ENCODE data around the gene ACP2. TPM values are rescaled to one million over a fixed set of nuclear protein-coding genes. Genes with fewer than 3 reads are reported as not detected.

ACP2 gene
- total and polyA plus RNA-seq, 10 of the 15 experiments (the other 5 are each of a cell fraction or from before 2014, with no cell fraction given), result 0.98 to 11.7 (median 7.4) TPM

DNA sequence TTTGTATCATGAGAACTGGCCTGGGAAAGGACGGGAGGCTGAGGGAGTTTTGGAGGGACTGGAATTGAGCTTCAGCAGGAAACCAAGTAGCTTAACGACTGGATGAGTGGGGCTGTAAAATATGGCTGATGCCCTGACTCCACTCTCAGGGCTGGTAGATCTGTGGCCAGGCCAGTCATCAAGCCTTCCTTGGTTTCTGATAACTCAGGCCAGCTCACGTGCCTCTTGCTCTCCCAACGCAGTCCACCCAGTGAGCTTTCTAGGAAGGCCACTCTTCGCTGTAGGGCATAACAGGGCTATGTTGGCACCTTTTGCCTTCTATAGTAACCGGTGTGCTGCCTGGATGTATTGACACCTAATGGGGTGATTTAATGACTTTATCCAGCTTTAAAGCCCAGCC, 15.5 kb upstream of the ACP2 start (continued):
- TF ChIP-seq ZNF687 (IDR thresholded peaks at IDR 0.05), result no peak

DNA sequence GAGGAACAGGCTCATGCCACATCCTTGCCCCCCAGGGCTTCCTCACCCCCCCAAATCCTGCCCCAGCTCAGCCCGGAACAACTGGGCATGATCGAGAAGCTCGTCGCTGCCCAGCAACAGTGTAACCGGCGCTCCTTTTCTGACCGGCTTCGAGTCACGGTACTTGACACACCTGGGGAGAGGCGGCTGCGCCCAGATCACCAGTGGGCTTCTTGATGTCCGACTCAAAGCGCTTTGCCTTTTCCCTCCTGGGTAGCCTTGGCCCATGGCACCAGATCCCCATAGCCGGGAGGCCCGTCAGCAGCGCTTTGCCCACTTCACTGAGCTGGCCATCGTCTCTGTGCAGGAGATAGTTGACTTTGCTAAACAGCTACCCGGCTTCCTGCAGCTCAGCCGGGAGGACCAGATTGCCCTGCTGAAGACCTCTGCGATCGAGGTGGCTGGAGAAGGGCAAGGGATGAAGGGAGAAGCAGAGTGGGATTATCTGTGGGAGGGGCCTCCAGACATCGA, 12.7 kb upstream of the ACP2 start:
- no peak overlapping the region for H2AFZ ChIP-seq (ENCODE audit: control insufficient read depth, low read depth, low read length)
- no peaks in the 10 kb centered on the region for H3K27me3 ChIP-seq (replicated peaks in 1 of 2; ENCODE audit: control insufficient read depth in 2 of 2, insufficient read depth in 2 of 2, low read length in 1 of 2)
- ATAC-seq (no peak), DNase-seq (ENCODE audit: low read depth, low spot score) (no peak), FAIRE-seq (no peak)
- in situ Hi-C loops (cut with MboI), result no loop called here
- ChIA-PET SMC1A (ENCODE audit: uncharacterized antibody, unreplicated experiment) (interaction anchor here (1.4 to 3.2 kb wide), 2 partner anchors 12 to 83 kb away, joined by 3 to 17 read pairs; partner anchors contain the start of gene ACP2), POLR2A (no interaction called here), RAD21 (ENCODE audit: unreplicated experiment) (interaction anchor here (3.2 kb wide), 1 partner anchor 83 kb away, joined by 29 read pairs; the partner anchor contains the start of gene ARFGAP2), CTCF (interaction anchor here (1.2 to 3.6 kb wide), 2 partner anchors 45 to 81 kb away, joined by 3 to 33 read pairs; partner anchors contain the start of gene DDB2)
- H3K36me3 ChIP-seq (ENCODE audit: control insufficient read depth in 2 of 2, insufficient read depth in 2 of 2, low read length in 1 of 2), result no peaks in the 10 kb centered on the region
- H3K4me3 ChIP-seq, result no peak overlapping the region
- no peaks in the 10 kb centered on the region for H3K79me2 ChIP-seq (ENCODE audit: control insufficient read depth, insufficient read depth, low read length)
- no peak overlapping the region for H3K4me2 ChIP-seq (ENCODE audit: control insufficient read depth, insufficient read depth)
- H3K27ac ChIP-seq (ENCODE audit: control insufficient read depth, insufficient read depth), result no peak overlapping the region
- 88% methylated on average over 22 of the region's 22 CpGs for WGBS (ENCODE audit: insufficient coverage, insufficient replicate concordance, low lambda C conversion rate, missing lambda C conversion rate)
- no peak overlapping the region for H3K9ac ChIP-seq (ENCODE audit: control insufficient read depth, insufficient read depth, low read length)
- BruUV-seq (replicated peaks), result no TSS peak
- H3K9me3 ChIP-seq (replicated peaks; ENCODE audit: control insufficient read depth, insufficient read depth, low read length), result no peaks in the 10 kb centered on the region
- intact Hi-C loops (cut with micrococcal nuclease; ENCODE audit: unreplicated experiment), result no loop called here
- no peaks in the 10 kb centered on the region for H4K20me1 ChIP-seq (ENCODE audit: control insufficient read depth, insufficient read depth)
- peaks cover 10% of the 10 kb centered on the region for H3K4me1 ChIP-seq (ENCODE audit: control insufficient read depth, insufficient read depth, low read length)
- TF ChIP-seq, protein P1, sequence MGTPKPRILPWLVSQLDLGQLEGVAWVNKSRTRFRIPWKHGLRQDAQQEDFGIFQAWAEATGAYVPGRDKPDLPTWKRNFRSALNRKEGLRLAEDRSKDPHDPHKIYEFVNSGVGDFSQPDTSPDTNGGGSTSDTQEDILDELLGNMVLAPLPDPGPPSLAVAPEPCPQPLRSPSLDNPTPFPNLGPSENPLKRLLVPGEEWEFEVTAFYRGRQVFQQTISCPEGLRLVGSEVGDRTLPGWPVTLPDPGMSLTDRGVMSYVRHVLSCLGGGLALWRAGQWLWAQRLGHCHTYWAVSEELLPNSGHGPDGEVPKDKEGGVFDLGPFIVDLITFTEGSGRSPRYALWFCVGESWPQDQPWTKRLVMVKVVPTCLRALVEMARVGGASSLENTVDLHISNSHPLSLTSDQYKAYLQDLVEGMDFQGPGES (IDR thresholded peaks at IDR 0.05), result no peak
- TF ChIP-seq PKNOX1 (IDR thresholded peaks at IDR 0.05) (no peak), MXI1 (IDR thresholded peaks at IDR 0.05; ENCODE audit: low read depth, low read length) (no peak), NR2C1 (IDR thresholded peaks at IDR 0.05) (no peak), ZBTB11 (CRISPR knock-in tag; IDR thresholded peaks at IDR 0.05) (no peak), ZNF687 (IDR thresholded peaks at IDR 0.05) (no peak)

Data from GM12878 (cell line).